DMS 273 (cell line): Measurements from ENCODE around the gene DENND1A.
A peak's percentile ranks its signal among the peaks of the same experiment; 100 is the strongest.
"Not testable (repeated sequence)": the region's sequence is repeated elsewhere in the genome, so short reads cannot be mapped to it uniquely, and the experiment has no call there.

Experiments
- DNase-seq: peaks from one replicate; lab custom pipeline; 2025; ENCODE audit not compliant: unreplicated experiment; lab: John Stamatoyannopoulos, UW

Gene DENND1A

GRCh38 chr9:123742009-123742767 is 187.7 kb downstream of the DENND1A start:
- DNase-seq = no peak

- no peak for DNase-seq
Observed at GRCh38 chr9:123741214-123741613, 188.7 kb downstream of the DENND1A start.

- no peak for DNase-seq
Observed at GRCh38 chr9:123739902-123740301, 190.0 kb downstream of the DENND1A start.

GRCh38 chr9:123739387-123739786 is 190.5 kb downstream of the DENND1A start:
- no peak for DNase-seq

DNA sequence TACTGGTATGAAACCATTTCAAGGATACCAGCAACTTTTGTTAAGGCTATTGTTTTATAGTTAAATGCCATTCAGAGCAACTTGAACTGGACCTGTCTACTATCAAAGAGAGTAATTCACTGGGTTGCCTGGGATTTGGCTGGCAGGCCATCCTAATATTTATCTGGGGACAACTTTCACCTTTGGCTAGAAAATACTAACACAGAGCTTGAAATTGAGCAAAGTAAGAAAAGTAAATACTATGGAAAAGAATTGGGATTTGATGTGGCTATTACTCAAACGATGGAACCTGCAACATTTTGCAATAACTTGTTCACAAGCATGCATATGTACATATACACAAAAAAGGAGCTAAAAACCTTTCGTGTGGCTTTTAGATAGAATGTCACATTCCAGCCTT is 191.3 kb downstream of the DENND1A start:
- no peak for DNase-seq

- no peak for DNase-seq
Observed at GRCh38 chr9:123735376-123735775, 194.6 kb downstream of the DENND1A start.

- DNase-seq = not testable (repeated sequence)
Observed at GRCh38 chr9:123728571-123728970, 201.4 kb downstream of the DENND1A start.

- no peak for DNase-seq
Observed at GRCh38 chr9:123727332-123727731, 202.6 kb downstream of the DENND1A start.

GRCh38 chr9:123725389-123725788 is 204.5 kb downstream of the DENND1A start:
- DNase-seq = peak; percentile 57

- peak; percentile 40 for DNase-seq
Observed at GRCh38 chr9:123724211-123724796, 205.6 kb downstream of the DENND1A start.

DNA sequence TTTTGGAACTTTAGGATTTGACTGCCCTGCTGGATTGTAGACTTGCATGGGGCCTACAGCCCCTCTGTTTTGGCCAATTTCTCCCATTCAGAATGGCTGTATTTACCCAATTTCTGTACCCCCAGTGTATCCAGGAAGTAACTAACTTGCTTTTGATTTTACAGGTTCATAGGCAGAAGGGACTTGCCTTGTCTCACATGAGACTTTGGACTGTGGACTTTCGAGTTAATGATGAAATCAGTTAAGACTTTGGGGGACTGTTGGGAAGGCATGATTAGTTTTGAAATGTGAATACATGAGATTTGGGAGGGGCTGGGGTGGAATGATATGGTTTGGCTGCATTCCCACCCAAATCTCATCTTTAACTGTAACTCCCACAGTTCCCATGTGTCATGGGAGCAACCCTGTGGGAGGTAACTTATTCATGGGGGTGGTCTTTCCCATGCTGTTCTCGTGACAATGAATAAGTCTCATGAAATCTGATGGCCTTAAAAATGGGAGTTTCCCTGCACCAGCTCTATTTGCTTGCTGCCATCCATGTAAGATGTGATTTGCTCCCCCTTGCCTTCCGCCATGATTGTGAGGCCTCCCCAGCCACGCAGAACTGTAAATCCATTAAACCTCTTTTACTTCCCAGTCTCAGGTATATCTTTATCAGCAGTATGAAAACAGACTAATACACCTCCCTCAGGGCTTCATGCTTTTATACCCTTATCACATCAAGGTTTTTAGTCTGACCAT is 206.6 kb downstream of the DENND1A start:
- DNase-seq = no peak

DNA sequence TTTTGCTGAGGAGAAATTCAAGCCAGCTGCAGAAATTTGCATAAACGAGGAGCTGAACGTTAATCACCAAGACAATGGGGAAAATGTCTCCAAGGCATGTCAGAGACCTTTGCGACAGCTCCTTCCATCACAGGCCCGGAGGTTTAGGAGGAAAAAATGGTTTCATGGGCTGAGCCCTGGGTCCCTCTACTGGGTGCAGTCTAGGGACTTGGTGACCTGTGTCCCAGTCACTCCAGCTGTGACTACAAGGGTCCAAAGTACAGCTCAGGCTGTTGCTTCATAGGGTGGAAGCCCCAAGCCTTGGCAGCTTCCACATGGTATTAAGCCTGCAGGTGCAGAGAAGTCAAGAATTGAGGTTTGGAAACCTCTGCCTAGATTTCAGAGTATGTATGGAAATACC is 207.5 kb downstream of the DENND1A start:
- DNase-seq = no peak

GRCh38 chr9:123718188-123718587 is 211.7 kb downstream of the DENND1A start:
- DNase-seq = peak; percentile 5

GRCh38 chr9:123717581-123718175 is 212.2 kb downstream of the DENND1A start:
- no peak for DNase-seq

DNA sequence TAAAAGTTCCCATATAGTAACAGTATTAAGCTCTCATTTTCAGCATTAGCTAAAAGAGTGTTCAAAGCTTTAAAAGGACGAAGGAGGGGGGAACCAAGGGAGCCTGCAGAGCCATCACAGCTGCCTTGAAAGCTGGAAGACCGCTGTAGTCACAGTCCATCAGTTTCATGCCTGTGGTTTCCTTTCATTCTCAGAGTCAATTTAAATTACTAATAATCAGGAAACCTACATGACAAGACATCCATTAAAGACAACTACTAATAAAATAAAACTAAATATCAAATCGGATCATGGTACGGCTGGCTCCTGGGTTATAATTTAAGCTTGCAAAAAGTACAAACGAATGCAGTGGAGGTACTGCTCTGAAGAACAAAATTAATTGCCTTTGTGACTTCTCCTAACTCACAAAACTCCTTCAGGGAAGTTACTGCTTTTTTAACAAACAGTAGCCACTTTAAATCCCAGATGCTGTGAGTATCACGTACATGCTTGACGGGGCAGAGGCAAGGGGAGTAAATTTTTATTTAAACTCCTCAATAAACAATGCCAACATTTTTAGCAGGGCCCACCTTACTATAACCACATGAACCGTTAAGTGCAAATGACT is 213.5 kb downstream of the DENND1A start:
- DNase-seq = no peak

DNA sequence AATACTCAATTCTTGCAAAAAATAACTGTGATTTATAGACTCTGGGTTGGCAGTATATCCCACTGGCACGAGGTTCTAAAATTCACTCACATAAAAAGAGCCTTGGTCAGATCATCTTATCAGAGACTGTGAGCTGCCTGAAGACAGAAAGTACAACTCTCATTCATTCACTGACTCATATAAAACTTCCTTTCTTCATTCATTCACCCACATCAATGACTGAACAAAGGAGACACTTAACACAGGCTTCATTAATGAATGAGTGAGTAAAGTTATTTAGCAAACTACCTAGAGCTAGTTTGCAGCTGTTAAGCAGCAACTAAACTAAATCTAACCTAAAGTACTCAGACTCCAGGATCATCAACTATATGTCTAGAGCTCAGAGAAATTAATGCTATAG is 214.7 kb downstream of the DENND1A start:
- no peak for DNase-seq

DNA sequence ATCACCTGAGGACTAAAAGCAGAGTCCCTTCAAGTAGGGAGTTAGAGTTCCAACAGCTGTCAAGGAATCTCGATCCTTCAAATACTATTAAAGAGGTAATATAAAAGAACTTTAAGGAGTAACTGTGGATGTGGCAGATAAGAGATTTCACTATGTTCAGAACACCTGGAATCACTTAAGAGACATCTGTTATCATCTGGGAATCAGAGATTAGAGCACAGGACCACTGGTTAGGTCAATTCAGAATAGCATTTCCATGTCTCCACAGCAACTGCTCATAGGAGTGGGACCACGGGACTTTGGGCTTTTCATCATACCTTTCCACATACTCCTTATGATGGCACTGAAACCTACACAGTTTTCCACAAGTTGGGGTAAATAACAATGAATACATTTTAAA is 216.6 kb downstream of the DENND1A start:
- DNase-seq = peak; percentile 2

DNA sequence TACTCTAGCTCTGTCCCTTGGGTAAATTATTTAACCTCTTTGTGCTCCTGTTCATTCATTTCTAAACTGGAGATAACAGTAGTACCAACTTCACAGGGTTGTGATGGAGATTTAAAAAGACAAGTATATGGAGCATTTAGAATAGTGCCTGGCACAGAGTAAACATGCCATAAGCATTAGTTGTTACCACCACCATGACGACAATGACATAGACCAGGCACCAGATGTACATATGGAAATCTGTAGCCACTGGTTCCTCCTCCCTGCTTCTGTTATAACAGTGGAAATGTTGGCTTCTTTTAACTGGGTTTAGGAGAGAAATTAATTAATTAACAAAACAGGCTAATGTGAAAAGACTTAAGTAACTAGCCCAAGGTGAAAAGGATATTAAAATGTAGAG is 217.5 kb downstream of the DENND1A start:
- no peak for DNase-seq

DNA sequence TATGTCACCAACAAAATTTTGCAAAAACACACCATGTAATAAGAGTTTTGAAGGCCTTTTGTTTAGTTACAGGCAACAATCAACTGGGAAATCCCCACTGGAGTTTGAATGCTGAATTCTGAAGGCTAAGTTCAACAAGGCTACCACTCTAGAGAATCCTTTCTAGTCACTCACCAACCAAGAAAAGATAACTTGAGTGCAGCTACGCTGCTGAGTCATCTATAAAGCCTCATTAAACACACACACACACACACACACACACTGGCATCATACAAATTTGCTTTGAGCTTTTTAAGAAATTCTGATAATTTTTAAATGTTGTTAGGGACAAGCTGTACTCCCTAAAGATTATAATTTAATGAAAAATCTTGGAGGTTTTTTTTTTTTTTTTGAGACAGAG is 219.6 kb downstream of the DENND1A start:
- DNase-seq = no peak

DNA sequence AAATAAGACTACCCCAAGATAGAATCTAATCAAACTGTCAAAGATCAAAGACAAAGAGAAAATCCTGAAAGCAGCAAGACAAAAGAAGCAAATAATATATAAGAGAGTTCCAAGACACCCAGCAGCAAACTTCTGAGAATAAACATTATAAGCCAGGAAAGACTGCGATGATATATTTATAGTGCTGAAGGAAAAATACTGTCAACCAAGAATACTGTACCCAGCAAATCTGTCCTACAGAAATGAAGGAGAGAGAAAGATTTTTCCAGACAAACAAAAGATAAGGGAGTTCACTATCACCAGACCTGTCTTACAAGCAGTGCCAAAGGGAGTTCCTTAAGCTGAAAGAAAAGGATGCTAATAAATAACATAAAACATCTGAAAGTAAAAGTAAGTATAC is 227.4 kb downstream of the DENND1A start:
- DNase-seq = no peak

- DNase-seq = no peak
Observed at GRCh38 chr9:123697686-123698085, 232.2 kb downstream of the DENND1A start.
